GM23338 (cell line): Measurements from ENCODE around the gene PTPRR. TPM values are rescaled to one million over a fixed set of nuclear protein-coding genes. Genes with fewer than 3 reads are reported as not detected.

ENCODE experiments used
- ATAC-seq: fragments of 200-7000 bp; cut with Tn5 transposase; 3 replicates; pipeline ENCODE4 v1.9.1; 2020
- DNase-seq: peaks from one replicate; pipeline ENCODE4 v3.0.0-alpha.2; 2015; ENCODE audit warnings: low spot score
- H2AFZ ChIP-seq: fragments of 200-600 bp; sonication (generic); 2 replicates; pipeline ENCODE4 v1.8.0; 2016; ENCODE audit warnings: antibody characterized with exemption, mild to moderate bottlenecking, moderate library complexity
- H3F3A ChIP-seq: fragments of 200-600 bp; sonication (generic); replicated peaks from 2 replicates; pipeline ENCODE4 v1.8.0; 2017; ENCODE audit warnings: antibody characterized with exemption, mixed run types, low read depth
- H3K27ac ChIP-seq: fragments of 200-600 bp; sonication (generic); 2 replicates; pipeline ENCODE4 v1.6.1; 2016; ENCODE audit warnings: low read depth
- H3K27me3 ChIP-seq: fragments of 200-600 bp; sonication (generic); 2 replicates; pipeline ENCODE4 v1.8.0; 2016; ENCODE audit warnings: mild to moderate bottlenecking, mixed run types, moderate library complexity; ENCODE audit not compliant: insufficient read depth
- H3K36me3 ChIP-seq: fragments of 200-600 bp; sonication (generic); 2 replicates; pipeline ENCODE4 v1.8.0; 2016; ENCODE audit warnings: mild to moderate bottlenecking; ENCODE audit not compliant: insufficient read depth
- H3K4me1 ChIP-seq: fragments of 200-600 bp; sonication (generic); 2 replicates; pipeline ENCODE4 v1.8.0; 2016; ENCODE audit warnings: mild to moderate bottlenecking, moderate library complexity; ENCODE audit not compliant: insufficient read depth
- H3K4me2 ChIP-seq: fragments of 200-600 bp; sonication (generic); 2 replicates; pipeline ENCODE4 v1.7.1; 2017; ENCODE audit warnings: mixed run types
- H3K4me3 ChIP-seq: fragments of 200-600 bp; sonication (generic); 2 replicates; pipeline ENCODE4 v1.6.1; 2016; ENCODE audit warnings: mixed run types
- H3K79me2 ChIP-seq: fragments of 200-600 bp; sonication (generic); replicated peaks from 2 replicates; pipeline ENCODE4 v1.8.0; 2017; ENCODE audit warnings: mild to moderate bottlenecking; ENCODE audit not compliant: insufficient read depth
- H3K9me2 ChIP-seq: fragments of 200-600 bp; sonication (generic); 2 replicates; pipeline ENCODE4 v1.8.0; 2017; ENCODE audit not compliant: insufficient read depth
- H4K20me1 ChIP-seq: fragments of 200-600 bp; sonication (generic); replicated peaks from 2 replicates; pipeline ENCODE4 v1.8.0; 2017; ENCODE audit warnings: mild to moderate bottlenecking; ENCODE audit not compliant: insufficient read depth
- H3K27ac Mint-ChIP-seq: 2 replicates; pipeline ENCODE4 v1.8.0; 2020; ENCODE audit warnings: inconsistent platforms, mild to moderate bottlenecking, moderate library complexity, mixed read lengths
- H3K27me3 Mint-ChIP-seq: 3 replicates; pipeline ENCODE4 v1.8.0; 2022; ENCODE audit warnings: low read depth, mild to moderate bottlenecking, moderate library complexity, mixed read lengths, inconsistent platforms; ENCODE audit not compliant: insufficient read depth, poor library complexity
- H3K36me3 Mint-ChIP-seq: 3 replicates; pipeline ENCODE4 v1.8.0; 2021; ENCODE audit warnings: low read depth, mild to moderate bottlenecking, inconsistent platforms, moderate library complexity, mixed read lengths
- H3K4me1 Mint-ChIP-seq: 3 replicates; pipeline ENCODE4 v1.8.0; 2020; ENCODE audit warnings: mild to moderate bottlenecking, inconsistent platforms, mixed read lengths
- H3K4me3 Mint-ChIP-seq: 3 replicates; pipeline ENCODE4 v1.8.0; 2021; ENCODE audit warnings: moderate library complexity, mild to moderate bottlenecking, inconsistent platforms, mixed read lengths
- H3K9me3 Mint-ChIP-seq: 3 replicates; pipeline ENCODE4 v1.8.0; 2020; ENCODE audit warnings: moderate library complexity, mild to moderate bottlenecking, inconsistent platforms, mixed read lengths
- CREB1 ChIP-seq: fragments of 250-450 bp; sonication (Bioruptor Pico); IDR thresholded peaks from 2 replicates; pipeline ENCODE4 v1.5.0; 2020; ENCODE audit warnings: low read depth, mild to moderate bottlenecking, moderate library complexity
- EZH2 ChIP-seq: fragments of 200-600 bp; sonication (generic); IDR thresholded peaks from one replicate; pipeline ENCODE4 v1.8.0; 2017; ENCODE audit warnings: antibody characterized with exemption, mild to moderate bottlenecking, low read depth; ENCODE audit not compliant: unreplicated experiment
- EZH2phosphoT487 ChIP-seq: fragments of 200-600 bp; sonication (generic); IDR thresholded peaks from one replicate; pipeline ENCODE4 v1.8.1; 2018; ENCODE audit warnings: antibody characterized with exemption; ENCODE audit not compliant: unreplicated experiment
- JUNB ChIP-seq: IDR thresholded peaks from one replicate; pipeline ENCODE4 v1.6.1; 2016; ENCODE audit warnings: antibody characterized with exemption; ENCODE audit not compliant: unreplicated experiment
- NANOG ChIP-seq: IDR thresholded peaks from 2 replicates; pipeline ENCODE4 v1.6.1; 2016; ENCODE audit warnings: antibody characterized with exemption, borderline replicate concordance
- POLR2AphosphoS5 ChIP-seq: IDR thresholded peaks from 2 replicates; pipeline ENCODE4 v1.6.1; 2016; ENCODE audit warnings: antibody characterized with exemption, low read depth
- STAT1 ChIP-seq: IDR thresholded peaks from one replicate; pipeline ENCODE4 v1.6.1; 2016; ENCODE audit warnings: antibody characterized with exemption; ENCODE audit not compliant: unreplicated experiment
- ZNF114 ChIP-seq: fragments of 250-450 bp; sonication (Bioruptor Pico); IDR thresholded peaks from 2 replicates; pipeline ENCODE4 v1.5.0; 2020; ENCODE audit warnings: mild to moderate bottlenecking, moderate library complexity
- ZNF331 ChIP-seq: fragments of 250-450 bp; sonication (Bioruptor Pico); IDR thresholded peaks from 2 replicates; pipeline ENCODE4 v1.5.0; 2020; ENCODE audit warnings: low read depth, mild to moderate bottlenecking, moderate library complexity
- polyA plus RNA-seq: library from polyadenylated mRNA; unstranded; fragments of >200 nt; fragmentation: Nextera tagmentation; extraction: Ambion mirVana; gene quantifications from 2 replicates; pipeline ENCODE4 v1.2.1, GENCODE V29; 2016
- total RNA-seq: library from RNA; depleted of rRNA; stranded (reverse); fragments of >200 nt; shearing (Covaris generic); gene quantifications from 2 replicates; pipeline ENCODE4 v1.2.3, GENCODE V29; 2014
- TF ChIP-seq, protein P1 (sequence below): IDR thresholded peaks from 2 replicates; pipeline ENCODE4 v1.6.1; 2016; ENCODE audit warnings: antibody characterized with exemption
- TF ChIP-seq, protein P2 (sequence below), 2 experiments: fragments of 200-600 bp in 1 of 2; sonication (generic) in 1 of 2; conservative IDR thresholded peaks; 2 replicates each; pipeline versions ENCODE4 v1.5.1 to v1.6.1; 2016 to 2017; ENCODE audit warnings: antibody characterized with exemption in 2 of 2, low read depth in 2 of 2, mild to moderate bottlenecking in 2 of 2, moderate library complexity in 1 of 2
- TF ChIP-seq, protein P3 (sequence below): IDR thresholded peaks from one replicate; pipeline ENCODE4 v1.6.1; 2018; ENCODE audit warnings: antibody characterized with exemption; ENCODE audit not compliant: unreplicated experiment

The PTPRR gene
- total and polyA plus RNA-seq, 2 experiments from 2014 or later, result 0.26 to 0.76 TPM

DNA sequence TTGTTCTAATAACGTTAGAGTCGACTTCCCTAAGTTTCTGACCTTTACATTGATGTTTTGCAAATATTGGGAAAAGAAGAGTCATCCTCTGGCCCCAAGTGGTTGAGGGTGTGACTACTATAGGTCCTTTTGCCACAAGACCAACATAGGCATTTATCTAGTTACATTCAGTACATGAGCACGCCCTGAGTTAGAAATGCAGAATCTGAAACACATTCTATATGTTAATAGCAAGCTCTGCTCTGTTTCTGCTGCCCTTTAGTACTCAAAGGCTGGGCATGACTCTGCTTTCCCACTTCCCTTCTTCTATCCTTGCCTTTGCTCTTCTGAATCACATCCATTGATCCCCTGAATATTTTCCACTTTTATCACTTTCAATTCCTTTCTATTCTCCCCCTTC, 168.2 kb downstream of the PTPRR start:
- no peaks in the 10 kb centered on the region for H3K36me3 ChIP-seq
- no peaks in the 10 kb centered on the region for H4K20me1 ChIP-seq
- Mint-ChIP-seq H3K4me3 (no peak overlapping the region), H3K27me3 (peaks cover 2% of the 10 kb centered on the region), H3K4me1 (peaks cover 29% of the 10 kb centered on the region), H3K9me3 (no peaks in the 10 kb centered on the region), H3K36me3 (no peaks in the 10 kb centered on the region), H3K27ac (no peak overlapping the region)
- H2AFZ ChIP-seq, result no peak overlapping the region
- H3K4me3 ChIP-seq, result no peak overlapping the region
- DNase-seq (no peak), ATAC-seq (no peak)
- no peak overlapping the region for H3K27ac ChIP-seq
- H3K27me3 ChIP-seq, result no peaks in the 10 kb centered on the region
- no peaks in the 10 kb centered on the region for H3F3A ChIP-seq
- no peaks in the 10 kb centered on the region for H3K79me2 ChIP-seq
- H3K4me2 ChIP-seq, result no peak overlapping the region
- H3K9me2 ChIP-seq, result no peaks in the 10 kb centered on the region
- no peak for TF ChIP-seq EZH2
- no peak for TF ChIP-seq ZNF331 (CRISPR knock-in tag)
- TF ChIP-seq NANOG, result no peak
- no peak for TF ChIP-seq CREB1 (CRISPR knock-in tag)
- no peak for TF ChIP-seq JUNB
- TF ChIP-seq, protein P1, sequence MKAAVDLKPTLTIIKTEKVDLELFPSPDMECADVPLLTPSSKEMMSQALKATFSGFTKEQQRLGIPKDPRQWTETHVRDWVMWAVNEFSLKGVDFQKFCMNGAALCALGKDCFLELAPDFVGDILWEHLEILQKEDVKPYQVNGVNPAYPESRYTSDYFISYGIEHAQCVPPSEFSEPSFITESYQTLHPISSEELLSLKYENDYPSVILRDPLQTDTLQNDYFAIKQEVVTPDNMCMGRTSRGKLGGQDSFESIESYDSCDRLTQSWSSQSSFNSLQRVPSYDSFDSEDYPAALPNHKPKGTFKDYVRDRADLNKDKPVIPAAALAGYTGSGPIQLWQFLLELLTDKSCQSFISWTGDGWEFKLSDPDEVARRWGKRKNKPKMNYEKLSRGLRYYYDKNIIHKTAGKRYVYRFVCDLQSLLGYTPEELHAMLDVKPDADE, result no peak
- TF ChIP-seq, protein P2, sequence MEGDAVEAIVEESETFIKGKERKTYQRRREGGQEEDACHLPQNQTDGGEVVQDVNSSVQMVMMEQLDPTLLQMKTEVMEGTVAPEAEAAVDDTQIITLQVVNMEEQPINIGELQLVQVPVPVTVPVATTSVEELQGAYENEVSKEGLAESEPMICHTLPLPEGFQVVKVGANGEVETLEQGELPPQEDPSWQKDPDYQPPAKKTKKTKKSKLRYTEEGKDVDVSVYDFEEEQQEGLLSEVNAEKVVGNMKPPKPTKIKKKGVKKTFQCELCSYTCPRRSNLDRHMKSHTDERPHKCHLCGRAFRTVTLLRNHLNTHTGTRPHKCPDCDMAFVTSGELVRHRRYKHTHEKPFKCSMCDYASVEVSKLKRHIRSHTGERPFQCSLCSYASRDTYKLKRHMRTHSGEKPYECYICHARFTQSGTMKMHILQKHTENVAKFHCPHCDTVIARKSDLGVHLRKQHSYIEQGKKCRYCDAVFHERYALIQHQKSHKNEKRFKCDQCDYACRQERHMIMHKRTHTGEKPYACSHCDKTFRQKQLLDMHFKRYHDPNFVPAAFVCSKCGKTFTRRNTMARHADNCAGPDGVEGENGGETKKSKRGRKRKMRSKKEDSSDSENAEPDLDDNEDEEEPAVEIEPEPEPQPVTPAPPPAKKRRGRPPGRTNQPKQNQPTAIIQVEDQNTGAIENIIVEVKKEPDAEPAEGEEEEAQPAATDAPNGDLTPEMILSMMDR (conservative IDR thresholded peaks at IDR 0.05; ENCODE audit: low read depth in 2 of 2), result no peak
- no peak for TF ChIP-seq ZNF114 (CRISPR knock-in tag)
- TF ChIP-seq EZH2phosphoT487, result no peak
- no peak for TF ChIP-seq POLR2AphosphoS5
- no peak for TF ChIP-seq STAT1
- peaks cover 25% of the 10 kb centered on the region for H3K4me1 ChIP-seq

DNA sequence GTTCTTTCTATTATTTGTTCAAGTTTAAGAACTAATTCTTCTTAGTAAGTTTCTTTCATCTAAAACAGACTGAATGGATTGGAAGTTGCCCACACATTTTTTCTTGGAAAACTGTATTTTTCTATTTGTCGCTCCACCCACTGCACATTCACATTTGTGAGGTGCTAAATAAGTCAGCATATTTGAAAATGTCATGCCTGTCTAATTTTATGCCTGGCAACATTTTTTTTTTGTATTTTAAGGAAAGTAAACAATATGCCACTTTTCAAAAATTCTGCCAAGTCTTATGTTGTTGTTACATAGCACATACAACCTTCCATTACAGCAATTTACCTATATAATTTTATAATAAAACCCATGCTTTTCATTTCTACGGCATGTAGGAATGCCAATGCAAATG, 170.6 kb downstream of the PTPRR start:
- H3F3A ChIP-seq, result no peaks in the 10 kb centered on the region
- TF ChIP-seq NANOG, result no peak
- TF ChIP-seq, protein P3, sequence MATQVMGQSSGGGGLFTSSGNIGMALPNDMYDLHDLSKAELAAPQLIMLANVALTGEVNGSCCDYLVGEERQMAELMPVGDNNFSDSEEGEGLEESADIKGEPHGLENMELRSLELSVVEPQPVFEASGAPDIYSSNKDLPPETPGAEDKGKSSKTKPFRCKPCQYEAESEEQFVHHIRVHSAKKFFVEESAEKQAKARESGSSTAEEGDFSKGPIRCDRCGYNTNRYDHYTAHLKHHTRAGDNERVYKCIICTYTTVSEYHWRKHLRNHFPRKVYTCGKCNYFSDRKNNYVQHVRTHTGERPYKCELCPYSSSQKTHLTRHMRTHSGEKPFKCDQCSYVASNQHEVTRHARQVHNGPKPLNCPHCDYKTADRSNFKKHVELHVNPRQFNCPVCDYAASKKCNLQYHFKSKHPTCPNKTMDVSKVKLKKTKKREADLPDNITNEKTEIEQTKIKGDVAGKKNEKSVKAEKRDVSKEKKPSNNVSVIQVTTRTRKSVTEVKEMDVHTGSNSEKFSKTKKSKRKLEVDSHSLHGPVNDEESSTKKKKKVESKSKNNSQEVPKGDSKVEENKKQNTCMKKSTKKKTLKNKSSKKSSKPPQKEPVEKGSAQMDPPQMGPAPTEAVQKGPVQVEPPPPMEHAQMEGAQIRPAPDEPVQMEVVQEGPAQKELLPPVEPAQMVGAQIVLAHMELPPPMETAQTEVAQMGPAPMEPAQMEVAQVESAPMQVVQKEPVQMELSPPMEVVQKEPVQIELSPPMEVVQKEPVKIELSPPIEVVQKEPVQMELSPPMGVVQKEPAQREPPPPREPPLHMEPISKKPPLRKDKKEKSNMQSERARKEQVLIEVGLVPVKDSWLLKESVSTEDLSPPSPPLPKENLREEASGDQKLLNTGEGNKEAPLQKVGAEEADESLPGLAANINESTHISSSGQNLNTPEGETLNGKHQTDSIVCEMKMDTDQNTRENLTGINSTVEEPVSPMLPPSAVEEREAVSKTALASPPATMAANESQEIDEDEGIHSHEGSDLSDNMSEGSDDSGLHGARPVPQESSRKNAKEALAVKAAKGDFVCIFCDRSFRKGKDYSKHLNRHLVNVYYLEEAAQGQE, result no peak
- TF ChIP-seq ZNF114 (CRISPR knock-in tag), result no peak
- TF ChIP-seq EZH2, result no peak
- TF ChIP-seq, protein P1, result no peak
- TF ChIP-seq JUNB, result no peak
- TF ChIP-seq CREB1 (CRISPR knock-in tag), result no peak
- no peak for TF ChIP-seq POLR2AphosphoS5
- no peak for TF ChIP-seq STAT1

More for the DNA sequence above, 170.6 kb downstream of the PTPRR start:
- Histone ChIP-seq H3K4me1 (peaks cover 9% of the 10 kb centered on the region; the same call in 1 of the 2 replicates), H3K36me3 (no peaks in the 10 kb centered on the region), H3K27me3 (no peaks in the 10 kb centered on the region), H3K27ac (no peak overlapping the region), H4K20me1 (no peaks in the 10 kb centered on the region), H3K9me2 (no peaks in the 10 kb centered on the region), H3K4me2 (no peak overlapping the region), H3K79me2 (no peaks in the 10 kb centered on the region), H3K4me3 (no peak overlapping the region), H2AFZ (no peak overlapping the region)
- no peak for DNase-seq
- Mint-ChIP-seq H3K4me1 (peaks cover 13% of the 10 kb centered on the region), H3K4me3 (no peak overlapping the region), H3K27me3 (no peaks in the 10 kb centered on the region), H3K9me3 (no peaks in the 10 kb centered on the region), H3K27ac (no peak overlapping the region), H3K36me3 (no peaks in the 10 kb centered on the region)
- no peak for ATAC-seq
